Loucy (cell line): ENCODE measurements around the gene CDK6.

Source experiments
- EZH2phosphoT487 ChIP-seq: fragments of 200-600 bp; IDR thresholded peaks from 2 replicates; pipeline ENCODE4 v1.6.1; 2018; ENCODE audit warnings: antibody characterized with exemption, mild to moderate bottlenecking, moderate library complexity, borderline replicate concordance
- TF ChIP-seq, protein P1 (sequence below): fragments of 200-600 bp; sonication (generic); conservative IDR thresholded peaks from 2 replicates; pipeline ENCODE4 v1.5.1; 2014; ENCODE audit warnings: mild to moderate bottlenecking, antibody characterized with exemption, low read length

DNA sequence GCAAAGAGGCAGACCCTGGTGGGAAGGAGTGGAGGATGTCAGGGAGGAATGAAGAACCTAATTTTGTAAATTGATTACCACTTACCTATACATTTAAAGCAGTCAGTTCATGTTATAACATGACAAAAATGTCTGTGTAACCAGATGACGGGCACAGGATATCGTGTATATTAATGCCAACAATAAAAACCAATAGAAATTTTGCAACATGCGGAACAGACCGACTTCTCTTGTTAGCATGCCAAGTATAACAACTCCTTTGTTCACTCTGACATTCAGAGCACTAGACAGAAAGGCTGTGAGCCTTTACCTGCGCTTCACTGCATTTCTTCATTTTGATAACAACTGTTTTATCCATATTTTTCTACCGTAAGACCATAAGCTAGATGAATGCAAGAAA is 29.9 kb downstream of the CDK6 start:
- TF ChIP-seq, protein P1, sequence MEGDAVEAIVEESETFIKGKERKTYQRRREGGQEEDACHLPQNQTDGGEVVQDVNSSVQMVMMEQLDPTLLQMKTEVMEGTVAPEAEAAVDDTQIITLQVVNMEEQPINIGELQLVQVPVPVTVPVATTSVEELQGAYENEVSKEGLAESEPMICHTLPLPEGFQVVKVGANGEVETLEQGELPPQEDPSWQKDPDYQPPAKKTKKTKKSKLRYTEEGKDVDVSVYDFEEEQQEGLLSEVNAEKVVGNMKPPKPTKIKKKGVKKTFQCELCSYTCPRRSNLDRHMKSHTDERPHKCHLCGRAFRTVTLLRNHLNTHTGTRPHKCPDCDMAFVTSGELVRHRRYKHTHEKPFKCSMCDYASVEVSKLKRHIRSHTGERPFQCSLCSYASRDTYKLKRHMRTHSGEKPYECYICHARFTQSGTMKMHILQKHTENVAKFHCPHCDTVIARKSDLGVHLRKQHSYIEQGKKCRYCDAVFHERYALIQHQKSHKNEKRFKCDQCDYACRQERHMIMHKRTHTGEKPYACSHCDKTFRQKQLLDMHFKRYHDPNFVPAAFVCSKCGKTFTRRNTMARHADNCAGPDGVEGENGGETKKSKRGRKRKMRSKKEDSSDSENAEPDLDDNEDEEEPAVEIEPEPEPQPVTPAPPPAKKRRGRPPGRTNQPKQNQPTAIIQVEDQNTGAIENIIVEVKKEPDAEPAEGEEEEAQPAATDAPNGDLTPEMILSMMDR, result no peak
- TF ChIP-seq EZH2phosphoT487, result no peak
